GM12878 (cell line): ENCODE results near the gene PCNX4. TPM values are rescaled to one million over a fixed set of nuclear protein-coding genes. Genes with fewer than 3 reads are reported as not detected.
A peak's percentile ranks its signal among the peaks of the same experiment; 100 is the strongest.

Experiments used
- CBX5 ChIP-seq: sonication (generic); IDR thresholded peaks from 2 replicates; pipeline ENCODE4 v1.6.1; 2016; ENCODE audit warnings: low read depth, moderate library complexity, mild to moderate bottlenecking, inconsistent platforms
- CREM ChIP-seq: IDR thresholded peaks from 2 replicates; pipeline ENCODE4 v1.6.1; 2014; ENCODE audit warnings: antibody characterized with exemption, low read depth
- CTCF ChIP-seq, 3 experiments: IDR thresholded peaks in 2 of 3; conservative IDR thresholded peaks in 1 of 3; 2 replicates each; pipeline ENCODE4 v1.5.1; 2011; ENCODE audit warnings: low read depth in 3 of 3, low read length in 3 of 3, mild to moderate bottlenecking in 3 of 3, control low read depth in 2 of 3, moderate library complexity in 2 of 3, inconsistent platforms in 1 of 3, mixed read lengths in 1 of 3; ENCODE audit not compliant: control insufficient read depth in 2 of 3, insufficient read depth in 1 of 3; ENCODE audit errors: extremely low read depth in 1 of 3
- E2F4 ChIP-seq: IDR thresholded peaks from 2 replicates; pipeline ENCODE4 v1.6.1; 2012; ENCODE audit warnings: low read depth, low read length, improper control_type of control experiment
- ETV6 ChIP-seq, 2 experiments: fragments of 450-650 bp in 1 of 2; IDR thresholded peaks in 1 of 2; conservative IDR thresholded peaks in 1 of 2; 2 replicates each; pipeline ENCODE4 v1.6.1; 2014; ENCODE audit warnings: antibody characterized with exemption in 1 of 2, borderline replicate concordance in 1 of 2, low read depth in 1 of 2, mild to moderate bottlenecking in 1 of 2, moderate library complexity in 1 of 2
- FOS ChIP-seq: IDR thresholded peaks from 3 replicates; pipeline ENCODE4 v1.6.1; 2011; ENCODE audit warnings: borderline replicate concordance; ENCODE audit not compliant: insufficient read length; ENCODE audit errors: extremely low read depth
- IRF3 ChIP-seq: fragments of 450-650 bp; IDR thresholded peaks from 2 replicates; pipeline ENCODE4 v1.6.1; 2014; ENCODE audit warnings: mild to moderate bottlenecking
- MYC ChIP-seq: IDR thresholded peaks from 2 replicates; pipeline ENCODE4 v1.6.1; 2011; ENCODE audit warnings: mild to moderate bottlenecking, low read length, moderate library complexity, inconsistent platforms; ENCODE audit not compliant: insufficient read depth, insufficient replicate concordance, insufficient read length, severe bottlenecking
- NFXL1 ChIP-seq: fragments of 450-650 bp; IDR thresholded peaks from 2 replicates; pipeline ENCODE4 v1.6.1; 2017; ENCODE audit warnings: antibody characterized with exemption, mild to moderate bottlenecking, borderline replicate concordance
- POU2F2 ChIP-seq: IDR thresholded peaks from 3 replicates; pipeline ENCODE4 v1.6.1; 2011; ENCODE audit warnings: low read depth, mild to moderate bottlenecking, low read length, borderline replicate concordance
- RELB ChIP-seq: fragments of 450-650 bp; IDR thresholded peaks from 2 replicates; pipeline ENCODE4 v1.6.1; 2017; ENCODE audit warnings: low read depth, mild to moderate bottlenecking, moderate library complexity
- SPI1 ChIP-seq: IDR thresholded peaks from 2 replicates; pipeline ENCODE4 v1.6.1; 2011; ENCODE audit warnings: low read depth, mild to moderate bottlenecking, low read length, moderate library complexity, borderline replicate concordance; ENCODE audit not compliant: insufficient read depth
- SUPT20H ChIP-seq: IDR thresholded peaks from 2 replicates; pipeline ENCODE4 v1.6.1; 2011; ENCODE audit warnings: low read depth, mild to moderate bottlenecking, low read length, moderate library complexity, borderline replicate concordance; ENCODE audit not compliant: control insufficient read depth
- TCF3 ChIP-seq: IDR thresholded peaks from 2 replicates; pipeline ENCODE4 v1.6.1; 2012; ENCODE audit warnings: low read depth, mild to moderate bottlenecking, low read length, borderline replicate concordance; ENCODE audit not compliant: insufficient read depth
- ZBTB11 ChIP-seq: fragments of 450-650 bp; formaldehyde crosslinking; IDR thresholded peaks from 2 replicates; pipeline ENCODE4 v1.5.0; 2022; ENCODE audit warnings: mild to moderate bottlenecking, missing genetic modification characterization
- polyA plus RNA-seq, 11 experiments: library from polyadenylated mRNA; depleted of rRNA in 4 of 11; unstranded in 6 of 11; stranded (reverse) in 5 of 11; fragments of >200 nt; fragmentation: Nextera tagmentation in 4 of 11; fragmentation: Illumina TruSeq in 1 of 11; extraction: Ambion mirVana in 4 of 11; extraction: Trizol in 1 of 11; gene quantifications; 1 replicate in 1 of 11; 2 replicates in 10 of 11; pipeline versions ENCODE4 v1.2.1 to v1.2.3, GENCODE V29; 2011 to 2016; ENCODE audit warnings: inconsistent platforms in 2 of 11, missing spikeins in 2 of 11, low read depth in 1 of 11
- total RNA-seq, 4 experiments: library from RNA; depleted of rRNA in 3 of 4; stranded (reverse); fragments of >200 nt in 3 of 4; fragmentation: Illumina TruSeq in 1 of 4; extraction: Trizol in 1 of 4; gene quantifications; 2 replicates each; pipeline versions ENCODE4 v1.2.1 to v1.2.3, GENCODE V29; 2013 to 2021

The PCNX4 gene
- total and polyA plus RNA-seq, 10 of the 15 experiments (the other 5 are each of a cell fraction or from before 2014, with no cell fraction given): 13.8 to 56.6 (median 39.4) TPM

- no peak for TF ChIP-seq ZBTB11 (CRISPR knock-in tag)
- peak; percentile 56; the same call in 1 of the 2 replicates for TF ChIP-seq RELB
- TF ChIP-seq FOS: no peak
- peak; percentile 58; the same call in 1 of the 2 replicates for TF ChIP-seq TCF3
- peak; percentile 14; the same call in 1 of the 2 replicates for TF ChIP-seq CBX5
- no peak for TF ChIP-seq E2F4
- TF ChIP-seq CTCF (IDR thresholded peaks at IDR 0.05 in 2 of 3, conservative IDR thresholded peaks at IDR 0.05 in 1 of 3; ENCODE audit: control insufficient read depth in 2 of 3, extremely low read depth in 1 of 3, insufficient read depth in 1 of 3, low read depth in 3 of 3, low read length in 3 of 3): 0 out of 6 replicates have a peak, but pooled peaks of 1 of the 3 experiments have one; percentile 2
- TF ChIP-seq NFXL1: no peak
- no peak; the same call in 1 of the 2 replicates for TF ChIP-seq IRF3
- 0 out of 2 replicates have a peak, but pooled peaks have one; percentile 9 for TF ChIP-seq SPI1
- peak; percentile 91 for TF ChIP-seq CREM
- TF ChIP-seq MYC: peak; percentile 82
- TF ChIP-seq ETV6 (conservative IDR thresholded peaks at IDR 0.05 in 1 of 2, IDR thresholded peaks at IDR 0.05 in 1 of 2; ENCODE audit: borderline replicate concordance in 1 of 2, low read depth in 1 of 2): 0 out of 4 replicates have a peak, but pooled peaks of 1 of the 2 experiments have one; percentile 44
- no peak for TF ChIP-seq SUPT20H
- TF ChIP-seq POU2F2: peak; percentile 92
Measured at GRCh38 chr14:60091550-60092525, at the start of gene PCNX4 (continued).
